Stimulated activated naive CD8-positive, alpha-beta T cell treated with anti-CD3 and anti-CD28 coated beads, Interleukin-15, amount 100 ng/mL, for 72 hours (primary cell): ENCODE measurements around the gene RAI1.
"Not testable (repeated sequence)": the region's sequence is repeated elsewhere in the genome, so short reads cannot be mapped to it uniquely, and the experiment has no call there.

ENCODE experiments used
- ATAC-seq: fragments of 150-1000 bp; cut with Tn5 transposase; 2 replicates; pipeline ENCODE4 v1.10.0; 2021; ENCODE audit warnings: mild to moderate bottlenecking, moderate library complexity
- DNase-seq, 2 donors: peaks; one replicate each; pipeline ENCODE4 v3.0.0; 2021 to 2022
- H3K27ac Mint-ChIP-seq, 2 donors: one replicate each; pipeline ENCODE4 v1.8.0; 2022; ENCODE audit warnings: mild to moderate bottlenecking in 2 of 2, mixed read lengths in 2 of 2, moderate library complexity in 2 of 2
- H3K27me3 Mint-ChIP-seq: one replicate; pipeline ENCODE4 v1.8.0; 2022; ENCODE audit warnings: mixed read lengths
- H3K4me1 Mint-ChIP-seq: one replicate; pipeline ENCODE4 v1.8.0; 2022; ENCODE audit warnings: mild to moderate bottlenecking, mixed read lengths
- H3K4me3 Mint-ChIP-seq, 2 donors: one replicate each; pipeline ENCODE4 v1.8.0; 2022; ENCODE audit warnings: mild to moderate bottlenecking in 2 of 2, mixed read lengths in 2 of 2, moderate library complexity in 1 of 2
- H3K9me3 Mint-ChIP-seq, 2 donors: one replicate each; pipeline ENCODE4 v1.8.0; 2022; ENCODE audit warnings: mixed read lengths in 2 of 2

The RAI1 gene, protein sequence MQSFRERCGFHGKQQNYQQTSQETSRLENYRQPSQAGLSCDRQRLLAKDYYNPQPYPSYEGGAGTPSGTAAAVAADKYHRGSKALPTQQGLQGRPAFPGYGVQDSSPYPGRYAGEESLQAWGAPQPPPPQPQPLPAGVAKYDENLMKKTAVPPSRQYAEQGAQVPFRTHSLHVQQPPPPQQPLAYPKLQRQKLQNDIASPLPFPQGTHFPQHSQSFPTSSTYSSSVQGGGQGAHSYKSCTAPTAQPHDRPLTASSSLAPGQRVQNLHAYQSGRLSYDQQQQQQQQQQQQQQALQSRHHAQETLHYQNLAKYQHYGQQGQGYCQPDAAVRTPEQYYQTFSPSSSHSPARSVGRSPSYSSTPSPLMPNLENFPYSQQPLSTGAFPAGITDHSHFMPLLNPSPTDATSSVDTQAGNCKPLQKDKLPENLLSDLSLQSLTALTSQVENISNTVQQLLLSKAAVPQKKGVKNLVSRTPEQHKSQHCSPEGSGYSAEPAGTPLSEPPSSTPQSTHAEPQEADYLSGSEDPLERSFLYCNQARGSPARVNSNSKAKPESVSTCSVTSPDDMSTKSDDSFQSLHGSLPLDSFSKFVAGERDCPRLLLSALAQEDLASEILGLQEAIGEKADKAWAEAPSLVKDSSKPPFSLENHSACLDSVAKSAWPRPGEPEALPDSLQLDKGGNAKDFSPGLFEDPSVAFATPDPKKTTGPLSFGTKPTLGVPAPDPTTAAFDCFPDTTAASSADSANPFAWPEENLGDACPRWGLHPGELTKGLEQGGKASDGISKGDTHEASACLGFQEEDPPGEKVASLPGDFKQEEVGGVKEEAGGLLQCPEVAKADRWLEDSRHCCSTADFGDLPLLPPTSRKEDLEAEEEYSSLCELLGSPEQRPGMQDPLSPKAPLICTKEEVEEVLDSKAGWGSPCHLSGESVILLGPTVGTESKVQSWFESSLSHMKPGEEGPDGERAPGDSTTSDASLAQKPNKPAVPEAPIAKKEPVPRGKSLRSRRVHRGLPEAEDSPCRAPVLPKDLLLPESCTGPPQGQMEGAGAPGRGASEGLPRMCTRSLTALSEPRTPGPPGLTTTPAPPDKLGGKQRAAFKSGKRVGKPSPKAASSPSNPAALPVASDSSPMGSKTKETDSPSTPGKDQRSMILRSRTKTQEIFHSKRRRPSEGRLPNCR (N-terminal part only)

DNA sequence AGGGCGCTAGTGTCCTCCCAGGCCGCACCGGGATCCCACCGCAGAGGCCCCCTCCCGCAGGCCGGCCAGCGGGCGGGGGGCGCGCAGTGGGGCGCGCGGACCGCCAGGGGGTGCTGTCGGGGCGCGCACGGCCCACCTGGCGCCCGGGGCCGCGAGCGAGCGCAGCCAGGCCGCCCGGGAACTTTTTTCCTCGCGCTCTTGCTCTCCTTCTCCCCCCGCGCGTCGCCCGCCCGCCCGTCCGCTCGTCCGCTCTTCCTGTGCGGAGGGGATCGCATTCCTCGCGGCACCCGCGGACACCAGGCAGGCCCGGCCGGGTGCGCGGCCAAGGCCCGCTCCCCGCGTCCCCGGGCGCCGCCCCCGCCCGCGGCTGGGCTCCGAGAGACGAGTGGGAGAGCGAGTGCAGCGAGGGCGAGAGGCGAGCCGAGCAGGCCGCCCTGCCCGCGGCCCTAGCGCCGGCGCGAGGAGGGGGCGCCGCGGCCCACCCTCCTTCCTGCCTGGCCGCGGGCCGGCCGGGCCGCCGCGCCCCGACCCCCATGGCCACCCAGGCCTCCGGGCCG lies at the start of gene RAI1:
Gene RAI1, plus strand, starts transcription at position 272 of the 557 bp plus-strand sequence. CDS start 111,491 bp downstream, outside the sequence.
- DNase-seq: peak; percentile 73 to 82
- Mint-ChIP-seq H3K27me3 (no peaks in the 10 kb centered on the region), H3K4me3 (peak within 1 kb of the TSS; percentile 86 to 94), H3K9me3 (no peaks in the 10 kb centered on the region), H3K4me1 (peaks cover 52% of the 10 kb centered on the region), H3K27ac (peak within 1 kb of the TSS; percentile 97 to 98)
- peak; percentile 58 for ATAC-seq

DNA sequence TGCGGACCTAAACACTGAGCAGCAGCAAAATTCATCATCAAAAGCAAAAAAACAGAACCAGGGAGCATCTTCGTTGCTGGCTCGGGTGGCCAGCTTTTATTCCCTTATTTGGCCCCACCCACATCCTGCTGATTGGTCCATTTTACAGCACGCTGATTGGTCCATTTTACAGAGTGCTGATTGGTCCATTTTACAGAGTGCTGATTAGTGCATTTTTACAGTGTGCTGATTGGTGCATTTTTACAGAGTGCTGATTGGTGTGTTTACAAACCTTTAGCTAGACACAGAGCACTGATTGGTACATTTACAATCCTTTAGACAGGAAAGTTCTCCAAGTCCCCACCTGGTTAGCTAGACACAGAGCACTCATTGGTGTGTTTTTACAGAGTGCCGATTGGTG lies 48.6 kb upstream of the RAI1 start:
- not testable (repeated sequence) for DNase-seq, H3K9me3 Mint-ChIP-seq, H3K4me1 Mint-ChIP-seq

DNA sequence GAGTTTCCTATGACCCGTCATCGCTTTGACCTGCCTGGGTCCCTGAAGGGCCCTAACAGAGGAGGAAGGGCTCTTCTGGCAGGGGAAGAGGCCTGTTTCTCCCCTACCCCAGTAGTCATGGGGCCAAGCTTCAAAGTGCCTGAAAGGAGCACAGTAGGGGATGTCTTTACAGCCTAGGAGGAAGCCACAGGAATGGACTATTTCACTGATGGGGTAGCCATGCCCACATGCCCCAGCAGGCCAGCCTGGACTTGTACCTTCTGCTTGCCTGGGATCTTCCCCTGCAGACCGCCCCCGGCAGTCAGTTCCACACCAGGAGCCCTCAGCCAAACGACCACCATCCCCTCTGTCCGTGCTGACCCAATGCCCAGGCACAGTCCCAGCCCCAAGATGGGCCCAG lies 47.9 kb upstream of the RAI1 start:
- DNase-seq (no peak), ATAC-seq (no peak)
- Mint-ChIP-seq H3K27me3 (peaks cover 3% of the 10 kb centered on the region), H3K4me3 (no peak overlapping the region), H3K9me3 (no peaks in the 10 kb centered on the region), H3K27ac (no peak overlapping the region), H3K4me1 (peaks cover 9% of the 10 kb centered on the region)

More for the DNA sequence above, 48.6 kb upstream of the RAI1 start:
- not testable (repeated sequence) for H3K27me3 Mint-ChIP-seq, H3K27ac Mint-ChIP-seq, ATAC-seq, H3K4me3 Mint-ChIP-seq

DNA sequence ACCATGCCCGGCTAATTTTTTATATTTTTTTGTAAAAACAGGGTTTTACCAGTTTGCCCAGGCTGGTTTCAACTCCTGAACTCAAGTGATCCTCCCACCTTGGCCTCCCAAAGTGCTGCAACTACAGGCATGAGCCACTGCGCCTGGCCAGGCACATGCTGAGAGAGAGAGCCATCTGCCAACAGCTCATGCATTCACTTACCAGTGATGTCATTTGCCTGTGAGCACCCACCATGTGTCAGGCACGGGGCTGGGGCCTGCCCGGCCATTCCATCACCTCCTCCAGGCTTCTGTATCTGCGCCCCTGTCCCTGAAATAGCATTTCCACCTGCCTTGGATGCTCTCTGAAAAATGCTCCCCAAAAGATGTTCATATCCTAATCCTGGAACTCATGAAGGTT lies 46.1 kb upstream of the RAI1 start:
- ATAC-seq: no peak
- Mint-ChIP-seq H3K27ac (no peak overlapping the region), H3K4me3 (no peak overlapping the region), H3K4me1 (no peaks in the 10 kb centered on the region), H3K27me3 (peaks cover 7% of the 10 kb centered on the region), H3K9me3 (no peaks in the 10 kb centered on the region)
- no peak for DNase-seq

DNA sequence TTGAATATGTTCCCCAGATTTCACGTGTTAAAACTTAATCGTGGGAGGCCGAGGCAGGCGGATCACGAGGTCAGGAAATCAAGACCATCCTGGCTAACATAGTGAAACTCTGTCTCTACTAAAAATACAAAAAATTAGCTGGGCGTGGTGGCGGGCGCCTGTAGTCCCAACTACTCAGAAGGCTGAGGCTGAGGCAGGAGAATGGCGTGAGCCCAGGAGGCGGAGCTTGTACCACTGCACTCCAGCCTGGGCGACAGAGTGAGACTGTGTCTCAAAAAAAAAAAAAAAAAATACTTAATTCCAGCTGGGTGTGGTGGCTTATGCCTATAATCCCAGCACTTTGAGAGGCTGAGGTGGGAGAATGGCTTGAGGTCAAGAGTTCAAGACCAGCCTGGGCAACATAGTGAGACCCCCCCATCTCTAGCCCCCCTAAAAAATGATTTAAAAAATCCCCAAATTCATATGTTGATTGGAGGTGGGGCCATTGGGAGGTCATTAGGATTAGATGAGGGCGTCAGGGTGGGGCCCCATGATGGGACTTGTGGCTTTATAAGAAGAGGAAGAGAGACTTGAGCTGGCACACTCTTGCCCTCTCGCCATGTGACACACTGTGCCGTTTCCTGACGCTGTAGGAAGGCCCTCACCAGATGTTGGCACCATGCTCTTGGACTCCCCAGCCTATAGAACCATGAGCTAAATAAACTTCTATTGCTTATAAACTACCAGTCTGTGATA lies 45.6 kb upstream of the RAI1 start:
- H3K4me1 Mint-ChIP-seq, H3K4me3 Mint-ChIP-seq, DNase-seq, H3K9me3 Mint-ChIP-seq, ATAC-seq, H3K27me3 Mint-ChIP-seq, H3K27ac Mint-ChIP-seq: not testable (repeated sequence)

DNA sequence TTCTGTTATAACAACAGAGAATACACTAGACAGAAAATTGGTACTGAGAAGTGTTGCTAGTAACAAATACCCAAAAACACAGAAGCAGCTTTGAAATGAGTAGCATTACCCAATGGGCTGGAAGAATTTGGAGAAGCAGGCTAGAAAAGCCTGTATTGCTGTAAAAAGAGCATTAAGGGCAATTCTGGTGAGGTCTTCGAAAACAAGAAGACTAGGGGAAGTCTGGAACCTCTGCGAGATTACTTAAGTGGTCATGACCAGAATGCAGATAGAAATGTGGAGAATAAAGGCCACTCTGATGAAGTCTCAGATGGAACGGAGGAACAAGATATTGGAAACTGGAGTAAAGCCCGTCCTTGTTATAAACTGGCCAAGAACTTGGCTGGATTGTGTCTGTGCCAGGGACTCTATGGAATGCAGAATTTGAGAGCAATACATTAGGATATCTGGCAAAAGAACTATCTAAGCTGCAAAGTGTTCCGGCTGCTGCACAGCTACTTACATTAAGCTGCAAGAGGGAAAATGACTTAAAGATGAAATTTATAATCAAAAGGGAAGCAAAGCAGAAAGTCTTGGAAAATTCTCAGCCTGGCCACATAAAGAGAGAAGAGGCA lies 44.9 kb upstream of the RAI1 start:
- peaks cover 7% of the 10 kb centered on the region for H3K27me3 Mint-ChIP-seq
- H3K9me3 Mint-ChIP-seq: no peaks in the 10 kb centered on the region
- no peak overlapping the region for H3K4me3 Mint-ChIP-seq
- DNase-seq (no peak), ATAC-seq (no peak)
- no peak overlapping the region for H3K27ac Mint-ChIP-seq
- H3K4me1 Mint-ChIP-seq: no peaks in the 10 kb centered on the region

DNA sequence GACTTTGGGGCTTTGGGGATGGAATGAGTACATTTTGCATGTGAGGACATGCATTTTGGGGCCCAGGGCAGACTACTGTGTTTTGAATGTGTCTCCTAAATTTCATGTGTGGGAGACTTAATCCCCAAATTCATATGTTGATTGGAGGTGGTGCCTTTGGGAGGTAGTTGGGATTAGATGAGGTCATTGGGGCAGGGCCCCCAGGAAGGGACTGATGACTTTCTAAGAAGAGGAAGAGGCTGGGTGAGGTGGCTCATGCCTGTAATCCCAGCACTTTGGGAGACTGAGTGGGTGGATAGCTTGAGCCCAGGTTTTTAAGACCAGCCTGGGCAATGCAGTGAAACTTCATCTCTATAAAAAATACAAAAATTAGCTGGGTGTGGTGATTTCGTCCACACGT lies 42.8 kb upstream of the RAI1 start:
- Mint-ChIP-seq H3K4me3 (no peak overlapping the region), H3K27ac (peak overlapping the region in 1 of 2 donors; percentile 13)
- ATAC-seq: no peak

DNA sequence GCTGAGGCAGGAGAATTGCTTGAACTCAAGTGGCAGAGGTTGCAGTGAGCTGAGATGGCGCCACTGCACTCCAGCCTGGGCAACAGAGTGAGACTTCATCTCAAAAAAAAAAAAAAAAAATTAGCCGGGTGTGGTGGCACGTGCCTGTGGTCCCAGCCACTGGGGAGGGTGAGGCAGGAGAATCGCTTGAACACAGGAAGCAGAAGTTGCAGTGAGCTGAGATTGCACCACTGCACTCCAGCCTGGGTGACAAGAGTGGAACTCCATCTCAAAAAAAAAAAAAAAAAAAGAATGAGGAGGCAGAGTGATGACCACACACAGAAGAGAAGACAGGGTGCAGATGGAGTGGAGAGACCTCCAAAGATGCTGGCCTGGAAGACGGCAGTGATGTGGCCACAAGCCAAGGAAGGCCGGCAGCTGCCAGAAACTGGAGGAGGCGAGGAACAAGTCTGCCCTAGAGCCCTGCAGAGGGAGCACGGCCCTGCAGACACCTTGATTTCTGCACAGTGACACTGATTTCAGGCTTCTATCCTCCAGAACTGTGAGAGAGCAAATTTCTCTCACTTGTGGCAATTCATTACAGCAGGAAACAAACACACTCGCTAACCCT lies 41.5 kb upstream of the RAI1 start:
- not testable (repeated sequence) for DNase-seq, ATAC-seq, H3K4me1 Mint-ChIP-seq, H3K9me3 Mint-ChIP-seq, H3K4me3 Mint-ChIP-seq, H3K27me3 Mint-ChIP-seq
- peak overlapping the region in 1 of 2 donors; percentile 83 for H3K27ac Mint-ChIP-seq

More for the DNA sequence above, 42.8 kb upstream of the RAI1 start:
- H3K27me3 Mint-ChIP-seq: peaks cover 7% of the 10 kb centered on the region
- no peak for DNase-seq
- no peaks in the 10 kb centered on the region for H3K9me3 Mint-ChIP-seq
- no peaks in the 10 kb centered on the region for H3K4me1 Mint-ChIP-seq

DNA sequence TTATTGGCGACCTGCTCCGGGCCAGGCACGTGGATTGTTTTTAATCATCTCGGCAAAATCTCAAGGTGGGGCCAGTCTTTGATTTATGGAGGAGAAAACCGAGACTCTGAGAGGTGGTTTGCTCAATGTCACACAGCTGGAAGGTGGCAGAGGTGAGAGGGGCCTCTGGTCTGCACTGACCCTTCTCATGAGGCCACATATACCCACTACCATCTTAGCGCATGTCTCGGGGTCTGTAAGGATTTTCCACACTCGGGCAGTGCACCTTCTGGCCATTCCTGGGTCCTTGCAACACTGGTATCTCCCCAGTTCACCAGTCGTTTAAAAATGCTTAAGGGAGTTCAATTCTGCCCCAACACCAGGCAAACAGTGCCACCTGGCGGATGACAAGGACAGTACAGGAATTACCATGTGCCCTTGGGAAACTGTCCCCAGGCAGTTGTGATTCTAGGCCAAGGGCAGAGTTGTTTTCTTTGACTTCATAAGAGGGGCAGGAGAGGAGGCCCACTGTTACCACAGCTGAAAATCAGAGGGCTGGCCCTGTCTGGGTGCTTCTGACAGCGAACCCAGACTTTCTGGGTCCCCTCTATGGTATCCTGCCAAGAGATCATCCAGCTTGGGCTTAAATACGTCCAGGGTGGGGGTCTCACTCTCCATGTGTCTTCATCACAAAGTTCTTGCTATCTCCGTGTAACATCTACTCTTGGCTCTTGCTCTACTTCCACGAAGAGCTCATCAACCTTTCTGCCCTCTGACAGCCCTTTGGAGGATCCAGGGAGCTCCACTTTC lies 39.4 kb upstream of the RAI1 start:
- Mint-ChIP-seq H3K4me3 (no peak overlapping the region), H3K4me1 (no peaks in the 10 kb centered on the region), H3K9me3 (no peaks in the 10 kb centered on the region), H3K27ac (no peak overlapping the region), H3K27me3 (peaks cover 7% of the 10 kb centered on the region)
- ATAC-seq (peak; percentile 89), DNase-seq (peak; percentile 71 to 74)

DNA sequence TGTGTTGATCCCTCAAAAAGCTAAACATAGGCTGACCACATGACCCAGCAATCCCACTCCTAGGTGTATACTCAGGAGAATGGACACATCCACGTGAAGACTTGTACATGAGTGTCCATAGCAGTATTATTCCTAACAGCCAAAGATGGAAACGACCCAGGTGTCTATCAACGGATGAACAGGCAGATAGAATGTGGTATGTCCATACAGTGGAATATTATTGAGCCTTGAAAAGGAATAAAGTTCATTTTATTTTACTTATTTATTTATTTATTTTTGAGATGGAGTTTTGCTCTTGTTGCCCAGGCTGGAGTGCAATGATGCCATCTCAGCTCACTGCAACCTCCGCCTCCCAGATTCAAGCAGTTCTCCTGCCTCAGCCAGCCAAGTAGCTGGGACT lies 36.1 kb upstream of the RAI1 start:
- not testable (repeated sequence) for H3K9me3 Mint-ChIP-seq, ATAC-seq, H3K27me3 Mint-ChIP-seq, DNase-seq, H3K4me1 Mint-ChIP-seq, H3K27ac Mint-ChIP-seq, H3K4me3 Mint-ChIP-seq

DNA sequence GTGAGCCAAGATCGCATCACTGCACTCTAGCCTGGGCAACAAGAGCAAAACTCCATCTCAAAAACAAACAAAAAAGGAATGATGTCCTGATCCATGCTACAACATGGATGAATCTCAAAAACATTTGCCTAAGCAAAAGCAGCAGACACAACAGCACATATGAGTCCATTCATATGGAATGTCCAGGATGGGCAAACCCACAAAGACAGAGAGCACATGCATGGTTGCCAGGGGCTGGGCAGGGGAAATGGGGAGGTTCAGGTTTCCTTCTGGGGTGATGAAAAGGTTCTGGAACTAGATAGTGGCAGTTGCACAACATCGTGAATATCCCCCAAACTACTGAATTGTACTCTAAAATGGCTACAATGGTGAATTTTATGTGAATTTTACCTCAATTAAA lies 35.3 kb upstream of the RAI1 start:
- ATAC-seq (no peak), DNase-seq (no peak)
- no peak overlapping the region for H3K4me3 Mint-ChIP-seq
- no peaks in the 10 kb centered on the region for H3K4me1 Mint-ChIP-seq
- H3K27me3 Mint-ChIP-seq: no peaks in the 10 kb centered on the region
- peaks cover 16 to 18% of the 10 kb centered on the region in 2 donors for H3K9me3 Mint-ChIP-seq
- H3K27ac Mint-ChIP-seq: no peak overlapping the region

DNA sequence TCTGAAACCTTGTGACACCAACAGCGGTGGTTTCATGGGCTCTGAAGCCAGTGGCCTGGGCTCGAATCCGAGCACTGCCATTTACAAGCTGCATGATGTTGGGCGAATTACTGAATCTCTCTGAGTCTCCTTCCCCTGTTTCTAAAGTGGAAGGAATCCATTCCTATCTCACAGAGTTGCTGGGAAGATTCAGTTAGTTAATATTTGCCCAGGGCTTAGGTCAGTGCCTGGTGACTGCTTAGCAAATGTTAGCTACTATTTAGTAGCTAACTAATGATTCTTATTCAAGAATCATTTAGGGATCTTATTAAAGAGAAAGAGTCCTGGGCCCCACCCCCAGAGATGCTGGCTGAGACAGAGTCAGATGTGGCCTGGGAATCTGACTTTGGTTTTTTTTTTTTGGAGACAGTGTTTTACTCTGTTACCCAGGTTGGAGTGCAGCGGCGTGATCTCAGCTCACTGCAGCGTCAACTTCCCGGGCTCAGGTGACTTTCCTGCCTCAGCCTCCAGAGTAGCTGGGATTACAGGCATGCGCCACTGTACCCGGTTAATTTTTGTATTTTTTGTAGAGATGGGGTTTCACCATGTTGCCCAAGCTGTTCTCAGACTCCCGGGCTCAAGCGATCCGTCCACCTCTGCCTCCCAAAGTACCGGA lies 33.6 kb upstream of the RAI1 start:
- H3K27ac Mint-ChIP-seq: no peak overlapping the region
- no peaks in the 10 kb centered on the region for H3K27me3 Mint-ChIP-seq
- H3K9me3 Mint-ChIP-seq: peaks cover 17 to 25% of the 10 kb centered on the region in 2 donors
- no peak for DNase-seq
- H3K4me3 Mint-ChIP-seq: no peak overlapping the region
- ATAC-seq: no peak
- no peaks in the 10 kb centered on the region for H3K4me1 Mint-ChIP-seq

DNA sequence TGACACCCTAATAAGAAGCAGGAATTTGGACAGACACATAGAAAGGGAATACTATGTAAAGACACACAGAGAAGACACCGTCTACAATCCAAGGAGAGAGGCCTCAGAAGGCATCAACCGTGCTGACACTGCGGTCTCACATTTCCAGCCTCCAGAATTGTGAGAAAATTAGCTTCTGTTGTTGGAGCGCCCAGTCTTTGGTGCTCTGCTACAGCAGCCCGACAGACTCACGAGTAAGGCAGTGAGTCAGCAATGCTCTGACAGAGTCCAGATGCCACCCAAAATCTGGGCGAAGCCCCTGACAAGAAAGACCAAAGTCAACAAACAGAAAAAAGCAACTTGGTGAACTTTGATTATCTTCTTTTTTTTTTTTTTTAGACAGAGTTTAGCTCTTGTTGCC lies 32.5 kb upstream of the RAI1 start:
- DNase-seq: no peak
- Mint-ChIP-seq H3K27ac (no peak overlapping the region), H3K4me3 (no peak overlapping the region), H3K4me1 (no peaks in the 10 kb centered on the region), H3K9me3 (peaks cover 21 to 25% of the 10 kb centered on the region in 2 donors), H3K27me3 (no peaks in the 10 kb centered on the region)
- no peak for ATAC-seq
